Mesendoderm (in vitro differentiated cells): ENCODE measurements around the gene AFDN.

Experiments used
- DNase-seq: peaks from one replicate; pipeline ENCODE4 v3.0.0; 2013
- H2AK5ac ChIP-seq: 2 replicates; pipeline ENCODE4 v1.6.1; 2013; ENCODE audit warnings: low read length, inconsistent platforms
- H2BK120ac ChIP-seq: 2 replicates; pipeline ENCODE4 v1.6.1; 2013; ENCODE audit warnings: low read depth, mild to moderate bottlenecking, low read length, moderate library complexity, mixed read lengths
- H2BK15ac ChIP-seq: replicated peaks from 2 replicates; pipeline ENCODE4 v1.6.1; 2013; ENCODE audit warnings: low read depth, mild to moderate bottlenecking, moderate library complexity
- H2BK5ac ChIP-seq: 2 replicates; pipeline ENCODE4 v1.6.1; 2013; ENCODE audit warnings: low read length, inconsistent platforms
- H3K18ac ChIP-seq: 2 replicates; pipeline ENCODE4 v1.6.1; 2013; ENCODE audit warnings: mild to moderate bottlenecking, low read length, mixed read lengths
- H3K23ac ChIP-seq: one replicate; pipeline ENCODE4 v1.6.1; 2013; ENCODE audit warnings: low read length
- H3K27ac ChIP-seq: 2 replicates; pipeline ENCODE4 v1.5.1; 2013; ENCODE audit warnings: low read depth, mild to moderate bottlenecking, inconsistent platforms, low read length, moderate library complexity
- H3K27me3 ChIP-seq: 2 replicates; pipeline ENCODE4 v1.6.1; 2013; ENCODE audit warnings: low read length, control low read depth, mild to moderate bottlenecking, inconsistent platforms; ENCODE audit not compliant: insufficient read depth, poor library complexity
- H3K36me3 ChIP-seq: 2 replicates; pipeline ENCODE4 v1.6.1; 2013; ENCODE audit warnings: low read length, inconsistent platforms; ENCODE audit not compliant: control insufficient read depth, insufficient read depth
- H3K4ac ChIP-seq: one replicate; pipeline ENCODE4 v1.6.1; 2013; ENCODE audit warnings: low read depth, mild to moderate bottlenecking, low read length, moderate library complexity
- H3K4me1 ChIP-seq: 2 replicates; pipeline ENCODE4 v1.6.1; 2013; ENCODE audit warnings: low read depth, low read length, inconsistent platforms; ENCODE audit not compliant: control insufficient read depth
- H3K4me2 ChIP-seq: 2 replicates; pipeline ENCODE4 v1.6.1; 2013; ENCODE audit warnings: low read length
- H3K4me3 ChIP-seq: 2 replicates; pipeline ENCODE4 v1.5.1; 2013; ENCODE audit warnings: mild to moderate bottlenecking, low read length
- H3K56ac ChIP-seq: one replicate; pipeline ENCODE4 v1.6.1; 2013; ENCODE audit warnings: low read length
- H3K79me1 ChIP-seq: 2 replicates; pipeline ENCODE4 v1.6.1; 2013; ENCODE audit warnings: low read length, inconsistent platforms
- H3K79me2 ChIP-seq: 2 replicates; pipeline ENCODE4 v1.6.1; 2013; ENCODE audit warnings: mild to moderate bottlenecking, low read length; ENCODE audit not compliant: control insufficient read depth, insufficient read depth
- H3K9ac ChIP-seq: 2 replicates; pipeline ENCODE4 v1.6.1; 2013; ENCODE audit warnings: low read length, inconsistent platforms
- H4K5ac ChIP-seq: one replicate; pipeline ENCODE4 v1.6.1; 2013; ENCODE audit warnings: low read length
- H4K8ac ChIP-seq: one replicate; pipeline ENCODE4 v1.6.1; 2013; ENCODE audit warnings: low read depth, mild to moderate bottlenecking, control low read depth, low read length, moderate library complexity
- WGBS: extraction: QIAGEN DNeasy Blood & Tissue Kit; methylation state at CpG from one replicate; pipeline ENCODE4 v1.1.7; 2013; ENCODE audit warnings: low lambda C conversion rate, missing lambda C conversion rate; ENCODE audit not compliant: insufficient coverage; ENCODE audit errors: extremely low coverage; 5-methylcytosine and 5-hydroxymethylcytosine counted together

AFDN gene

GRCh38 chr6:167934426-167934864 is 107.7 kb downstream of the AFDN start:
- H2BK120ac ChIP-seq: no peak overlapping the region

GRCh38 chr6:167936051-167936450 is 109.3 kb downstream of the AFDN start:
- Histone ChIP-seq H3K4me2 (no peak overlapping the region), H3K56ac (no peak overlapping the region), H3K27me3 (no peaks in the 10 kb centered on the region), H3K79me1 (peaks cover 7% of the 10 kb centered on the region), H3K27ac (no peak overlapping the region), H3K9ac (no peak overlapping the region), H3K36me3 (no peaks in the 10 kb centered on the region), H2BK5ac (no peak overlapping the region), H3K4ac (no peak overlapping the region), H2BK120ac (no peak overlapping the region), H3K79me2 (peaks cover 2% of the 10 kb centered on the region), H3K4me1 (peaks cover 3% of the 10 kb centered on the region), H2BK15ac (no peak overlapping the region), H2AK5ac (no peak overlapping the region), H4K5ac (no peak overlapping the region), H3K23ac (no peak overlapping the region), H3K18ac (no peak overlapping the region), H4K8ac (no peak overlapping the region), H3K4me3 (no peak overlapping the region)
- WGBS: no CpG with 5 or more reads among the region's 2 CpGs
- no peak for DNase-seq

More at GRCh38 chr6:167934426-167934864, 107.7 kb downstream of the AFDN start:
- H3K4ac ChIP-seq: no peak overlapping the region
- peak; percentile 35 for DNase-seq
- no CpG with 5 or more reads among the region's 7 CpGs for WGBS
- H3K4me2 ChIP-seq: no peak overlapping the region
- no peak overlapping the region for H3K27ac ChIP-seq
- no peak overlapping the region for H3K4me3 ChIP-seq
- H3K79me1 ChIP-seq: peaks cover 9% of the 10 kb centered on the region
- peaks cover 2% of the 10 kb centered on the region for H3K79me2 ChIP-seq
- no peaks in the 10 kb centered on the region for H3K36me3 ChIP-seq
- no peak overlapping the region for H3K56ac ChIP-seq
- no peak overlapping the region for H2BK15ac ChIP-seq
- no peak overlapping the region for H3K23ac ChIP-seq
- H3K9ac ChIP-seq: no peak overlapping the region
- peaks cover 3% of the 10 kb centered on the region for H3K4me1 ChIP-seq
- no peak overlapping the region for H4K8ac ChIP-seq
- H3K27me3 ChIP-seq: no peaks in the 10 kb centered on the region
- H4K5ac ChIP-seq: no peak overlapping the region
- no peak overlapping the region for H2BK5ac ChIP-seq
- no peak overlapping the region for H2AK5ac ChIP-seq
- H3K18ac ChIP-seq: no peak overlapping the region

- Histone ChIP-seq H2BK5ac (no peak overlapping the region), H4K5ac (no peak overlapping the region), H3K27me3 (no peaks in the 10 kb centered on the region), H3K79me2 (peaks cover 2% of the 10 kb centered on the region), H3K18ac (no peak overlapping the region), H3K56ac (no peak overlapping the region), H3K27ac (no peak overlapping the region), H3K4me3 (no peak overlapping the region), H4K8ac (no peak overlapping the region), H2AK5ac (no peak overlapping the region), H3K4me2 (no peak overlapping the region), H3K36me3 (no peaks in the 10 kb centered on the region), H3K23ac (no peak overlapping the region), H3K4me1 (peaks cover 3% of the 10 kb centered on the region), H3K4ac (no peak overlapping the region), H3K79me1 (peaks cover 2% of the 10 kb centered on the region), H2BK15ac (no peak overlapping the region), H3K9ac (no peak overlapping the region), H2BK120ac (no peak overlapping the region)
- no CpG with 5 or more reads among the region's 2 CpGs for WGBS
- no peak for DNase-seq
These were observed 110.6 kb downstream of the AFDN start for GRCh38 chr6:167937301-167937700.

- Histone ChIP-seq H3K4me1 (peaks cover 3% of the 10 kb centered on the region), H2BK120ac (no peak overlapping the region), H3K79me2 (peaks cover 2% of the 10 kb centered on the region), H3K4me2 (no peak overlapping the region), H3K27me3 (no peaks in the 10 kb centered on the region), H2BK15ac (no peak overlapping the region), H4K5ac (no peak overlapping the region), H3K56ac (no peak overlapping the region), H2BK5ac (no peak overlapping the region), H3K27ac (no peak overlapping the region), H3K4ac (no peak overlapping the region), H3K36me3 (no peaks in the 10 kb centered on the region), H3K79me1 (peaks cover 2% of the 10 kb centered on the region), H4K8ac (no peak overlapping the region), H2AK5ac (no peak overlapping the region), H3K18ac (no peak overlapping the region), H3K23ac (peak overlapping the region; percentile 29), H3K4me3 (no peak overlapping the region), H3K9ac (no peak overlapping the region)
- DNase-seq: peak; percentile 92
- no CpG with 5 or more reads among the region's 5 CpGs for WGBS
These were observed 111.5 kb downstream of the AFDN start for GRCh38 chr6:167937948-167938911.

- no peak overlapping the region for H2BK120ac ChIP-seq
- no peak overlapping the region for H2BK15ac ChIP-seq
- DNase-seq: no peak
- peaks cover 3% of the 10 kb centered on the region for H3K4me1 ChIP-seq
- no peak overlapping the region for H3K4me2 ChIP-seq
- no peak overlapping the region for H3K4me3 ChIP-seq
- H3K27me3 ChIP-seq: no peaks in the 10 kb centered on the region
- no peak overlapping the region for H2AK5ac ChIP-seq
- H3K9ac ChIP-seq: no peak overlapping the region
- no peak overlapping the region for H3K4ac ChIP-seq
- no peak overlapping the region for H3K27ac ChIP-seq
- H3K56ac ChIP-seq: no peak overlapping the region
- no peak overlapping the region for H4K8ac ChIP-seq
- H3K36me3 ChIP-seq: peaks cover 10% of the 10 kb centered on the region
- peaks cover 2% of the 10 kb centered on the region for H3K79me1 ChIP-seq
- no peak overlapping the region for H4K5ac ChIP-seq
- H3K79me2 ChIP-seq: peaks cover 2% of the 10 kb centered on the region
- no CpG with 5 or more reads among the region's 3 CpGs for WGBS
- no peak overlapping the region for H3K18ac ChIP-seq
- no peak overlapping the region for H3K23ac ChIP-seq
- no peak overlapping the region for H2BK5ac ChIP-seq
These were observed 115.1 kb downstream of the AFDN start for GRCh38 chr6:167941822-167942221.
